ENCODE results near the gene INF2. TPM values are rescaled to one million over a fixed set of nuclear protein-coding genes. Genes with fewer than 3 reads are reported as not detected.

The INF2 gene
- total RNA-seq, 1 experiment from 2014 or later = 58.3 TPM

DNA sequence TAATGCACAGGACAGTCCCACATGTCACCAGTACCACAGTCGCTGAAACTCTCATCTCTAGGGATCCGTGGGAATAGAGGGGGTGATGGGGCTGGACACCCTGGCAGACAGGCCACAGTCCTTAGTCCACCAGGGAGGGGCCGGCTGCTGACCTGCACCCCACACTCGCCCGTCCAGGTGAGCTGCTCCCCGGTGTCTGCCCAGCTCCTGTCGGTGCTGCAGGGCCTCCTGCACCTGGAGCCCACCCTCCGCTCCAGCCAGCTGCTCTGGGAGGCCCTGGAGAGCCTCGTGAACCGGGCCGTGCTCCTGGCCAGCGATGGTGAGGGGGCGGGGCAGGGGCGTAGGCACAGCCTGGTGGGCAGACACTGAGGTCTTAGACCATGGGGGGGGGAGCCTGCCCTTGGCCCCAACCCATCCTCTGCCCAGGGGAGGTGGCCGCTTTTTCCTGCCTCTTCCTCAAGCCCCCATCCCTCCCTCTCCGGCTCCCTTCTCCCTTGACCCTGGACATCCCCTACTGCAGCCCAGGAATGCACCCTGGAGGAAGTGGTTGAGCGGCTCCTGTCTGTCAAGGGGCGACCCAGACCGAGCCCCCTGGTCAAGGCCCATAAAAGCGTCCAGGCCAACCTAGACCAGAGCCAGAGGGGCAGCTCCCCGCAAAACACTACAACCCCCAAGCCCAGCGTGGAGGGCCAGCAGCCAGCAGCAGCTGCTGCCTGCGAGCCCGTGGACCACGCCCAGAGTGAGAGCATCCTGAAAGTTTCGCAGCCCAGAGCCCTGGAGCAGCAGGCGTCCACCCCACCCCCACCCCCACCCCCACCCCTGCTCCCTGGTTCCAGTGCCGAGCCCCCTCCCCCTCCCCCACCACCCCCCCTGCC is 17.6 kb downstream of the INF2 start:
- H2BK15ac ChIP-seq (ENCODE audit: low read depth, low read length) = no peak overlapping the region
- H2AFZ ChIP-seq (ENCODE audit: low read length) = no peak overlapping the region
- H3K4me1 ChIP-seq (ENCODE audit: insufficient read depth, low read length) = no peaks in the 10 kb centered on the region
- H2BK120ac ChIP-seq (ENCODE audit: low read depth, low read length, poor library complexity, severe bottlenecking) = no peak overlapping the region
- no peak overlapping the region for H3K27ac ChIP-seq (ENCODE audit: insufficient read length, low read depth, low read length)
- H3K9ac ChIP-seq (ENCODE audit: extremely low read depth, insufficient read length, low read length) = no peak overlapping the region
- H2BK12ac ChIP-seq (ENCODE audit: insufficient read length, low read depth, low read length) = no peak overlapping the region
- no peak overlapping the region for H3T11ph ChIP-seq (ENCODE audit: low read length)
- H4K91ac ChIP-seq (ENCODE audit: insufficient read length, low read depth, low read length) = no peak overlapping the region
- no peak overlapping the region for H3K14ac ChIP-seq (ENCODE audit: insufficient read depth, low read length)
- Mint-ChIP-seq H3K36me3 (ENCODE audit: insufficient read depth in 1 of 3, low read depth in 3 of 3) (peaks cover 26 to 33% (median 31%) of the 10 kb centered on the region in 3 experiments), H3K4me3 (no peak overlapping the region), H3K27ac (no peak overlapping the region), H3K4me1 (peaks cover 3 to 16% of the 10 kb centered on the region in 2 experiments), H3K9me3 (peaks cover 7 to 12% of the 10 kb centered on the region in 2 experiments), H3K27me3 (ENCODE audit: low read depth) (no peaks in the 10 kb centered on the region; the same call in 1 of the 2 replicates)
- H3K79me2 ChIP-seq (ENCODE audit: insufficient read depth, low read length) = no peaks in the 10 kb centered on the region
- H3K27me3 ChIP-seq (ENCODE audit: insufficient read depth, low read length) = no peaks in the 10 kb centered on the region
- no peak overlapping the region for H4K8ac ChIP-seq (replicated peaks; ENCODE audit: insufficient read length, low read depth, low read length)
- H3K23ac ChIP-seq (ENCODE audit: insufficient read length, low read depth, low read length) = no peak overlapping the region
- H3K23me2 ChIP-seq (ENCODE audit: insufficient read length, low read depth, low read length, poor library complexity, severe bottlenecking) = no peaks in the 10 kb centered on the region
- no peak for DNase-seq
- no CpG with 5 or more reads among the region's 28 CpGs for WGBS (ENCODE audit: extremely low coverage, insufficient read length, low lambda C conversion rate)
- no peaks in the 10 kb centered on the region for H3K9me3 ChIP-seq (ENCODE audit: control insufficient read depth, low read depth, low read length)
- no peak overlapping the region for H3K18ac ChIP-seq (ENCODE audit: insufficient read length, low read depth, low read length)
- H4K20me1 ChIP-seq (ENCODE audit: control insufficient read depth, insufficient read depth, insufficient read length) = no peaks in the 10 kb centered on the region
- H3K56ac ChIP-seq (ENCODE audit: insufficient read length, low read depth, low read length) = no peak overlapping the region
- no peak overlapping the region for H2BK5ac ChIP-seq (ENCODE audit: insufficient read length, low read length)
- no peak overlapping the region for H3K4ac ChIP-seq (ENCODE audit: low read depth, low read length)
- H3K4me2 ChIP-seq (ENCODE audit: insufficient read depth, insufficient read length, low read length) = no peak overlapping the region
- H2AK5ac ChIP-seq (ENCODE audit: insufficient read length, low read length) = no peak overlapping the region
- H2BK20ac ChIP-seq (ENCODE audit: low read depth, low read length, poor library complexity, severe bottlenecking) = no peak overlapping the region
- TF ChIP-seq, protein P1, sequence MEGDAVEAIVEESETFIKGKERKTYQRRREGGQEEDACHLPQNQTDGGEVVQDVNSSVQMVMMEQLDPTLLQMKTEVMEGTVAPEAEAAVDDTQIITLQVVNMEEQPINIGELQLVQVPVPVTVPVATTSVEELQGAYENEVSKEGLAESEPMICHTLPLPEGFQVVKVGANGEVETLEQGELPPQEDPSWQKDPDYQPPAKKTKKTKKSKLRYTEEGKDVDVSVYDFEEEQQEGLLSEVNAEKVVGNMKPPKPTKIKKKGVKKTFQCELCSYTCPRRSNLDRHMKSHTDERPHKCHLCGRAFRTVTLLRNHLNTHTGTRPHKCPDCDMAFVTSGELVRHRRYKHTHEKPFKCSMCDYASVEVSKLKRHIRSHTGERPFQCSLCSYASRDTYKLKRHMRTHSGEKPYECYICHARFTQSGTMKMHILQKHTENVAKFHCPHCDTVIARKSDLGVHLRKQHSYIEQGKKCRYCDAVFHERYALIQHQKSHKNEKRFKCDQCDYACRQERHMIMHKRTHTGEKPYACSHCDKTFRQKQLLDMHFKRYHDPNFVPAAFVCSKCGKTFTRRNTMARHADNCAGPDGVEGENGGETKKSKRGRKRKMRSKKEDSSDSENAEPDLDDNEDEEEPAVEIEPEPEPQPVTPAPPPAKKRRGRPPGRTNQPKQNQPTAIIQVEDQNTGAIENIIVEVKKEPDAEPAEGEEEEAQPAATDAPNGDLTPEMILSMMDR (conservative IDR thresholded peaks at IDR 0.05) = no peak
- no peak overlapping the region for H4K5ac ChIP-seq (ENCODE audit: insufficient read length, low read depth, low read length)
- H3K79me1 ChIP-seq (ENCODE audit: insufficient read depth, low read depth, low read length, poor library complexity, severe bottlenecking) = no peaks in the 10 kb centered on the region

Data from H9 (cell line).